ENCODE data around the gene MEN1. TPM values are rescaled to one million over a fixed set of nuclear protein-coding genes. Genes with fewer than 3 reads are reported as not detected.

Gene MEN1
- total and polyA plus RNA-seq, 2 of the 13 experiments (the other 11 are each of a cell fraction or from before 2014, with no cell fraction given) = 20.5 to 27.3 TPM

DNA sequence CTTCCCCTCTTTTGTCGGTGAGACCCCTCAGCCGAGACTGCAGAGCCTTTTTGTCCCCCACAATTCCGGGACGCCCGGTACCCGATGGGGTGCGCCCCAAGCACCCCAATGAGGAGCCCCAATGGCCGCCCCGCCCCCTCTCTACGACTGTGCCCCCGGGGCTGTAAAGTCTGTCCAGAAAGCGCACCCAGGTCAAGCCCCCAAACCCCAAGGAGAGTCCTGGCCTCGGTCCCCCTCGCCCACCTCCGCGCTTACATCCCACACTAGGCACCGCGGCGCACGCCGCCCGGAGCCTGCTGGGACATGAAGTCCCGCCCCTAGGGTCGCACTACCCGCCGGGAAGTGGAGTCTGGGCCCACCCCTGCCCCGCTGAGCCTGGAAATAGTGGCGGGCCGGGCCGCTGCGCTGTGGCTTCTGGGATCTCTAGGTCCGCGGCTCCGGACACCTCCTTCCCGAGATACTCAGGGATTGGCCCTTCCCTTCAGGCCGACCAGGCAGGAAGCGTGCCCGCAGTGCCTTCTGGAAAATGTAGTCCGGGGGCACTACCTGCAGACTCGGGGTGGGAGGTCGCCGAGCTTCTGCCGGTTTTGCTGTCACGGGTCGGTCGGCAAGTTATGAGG is at the start of gene MEN1 (continued):
- TF ChIP-seq, protein P1, sequence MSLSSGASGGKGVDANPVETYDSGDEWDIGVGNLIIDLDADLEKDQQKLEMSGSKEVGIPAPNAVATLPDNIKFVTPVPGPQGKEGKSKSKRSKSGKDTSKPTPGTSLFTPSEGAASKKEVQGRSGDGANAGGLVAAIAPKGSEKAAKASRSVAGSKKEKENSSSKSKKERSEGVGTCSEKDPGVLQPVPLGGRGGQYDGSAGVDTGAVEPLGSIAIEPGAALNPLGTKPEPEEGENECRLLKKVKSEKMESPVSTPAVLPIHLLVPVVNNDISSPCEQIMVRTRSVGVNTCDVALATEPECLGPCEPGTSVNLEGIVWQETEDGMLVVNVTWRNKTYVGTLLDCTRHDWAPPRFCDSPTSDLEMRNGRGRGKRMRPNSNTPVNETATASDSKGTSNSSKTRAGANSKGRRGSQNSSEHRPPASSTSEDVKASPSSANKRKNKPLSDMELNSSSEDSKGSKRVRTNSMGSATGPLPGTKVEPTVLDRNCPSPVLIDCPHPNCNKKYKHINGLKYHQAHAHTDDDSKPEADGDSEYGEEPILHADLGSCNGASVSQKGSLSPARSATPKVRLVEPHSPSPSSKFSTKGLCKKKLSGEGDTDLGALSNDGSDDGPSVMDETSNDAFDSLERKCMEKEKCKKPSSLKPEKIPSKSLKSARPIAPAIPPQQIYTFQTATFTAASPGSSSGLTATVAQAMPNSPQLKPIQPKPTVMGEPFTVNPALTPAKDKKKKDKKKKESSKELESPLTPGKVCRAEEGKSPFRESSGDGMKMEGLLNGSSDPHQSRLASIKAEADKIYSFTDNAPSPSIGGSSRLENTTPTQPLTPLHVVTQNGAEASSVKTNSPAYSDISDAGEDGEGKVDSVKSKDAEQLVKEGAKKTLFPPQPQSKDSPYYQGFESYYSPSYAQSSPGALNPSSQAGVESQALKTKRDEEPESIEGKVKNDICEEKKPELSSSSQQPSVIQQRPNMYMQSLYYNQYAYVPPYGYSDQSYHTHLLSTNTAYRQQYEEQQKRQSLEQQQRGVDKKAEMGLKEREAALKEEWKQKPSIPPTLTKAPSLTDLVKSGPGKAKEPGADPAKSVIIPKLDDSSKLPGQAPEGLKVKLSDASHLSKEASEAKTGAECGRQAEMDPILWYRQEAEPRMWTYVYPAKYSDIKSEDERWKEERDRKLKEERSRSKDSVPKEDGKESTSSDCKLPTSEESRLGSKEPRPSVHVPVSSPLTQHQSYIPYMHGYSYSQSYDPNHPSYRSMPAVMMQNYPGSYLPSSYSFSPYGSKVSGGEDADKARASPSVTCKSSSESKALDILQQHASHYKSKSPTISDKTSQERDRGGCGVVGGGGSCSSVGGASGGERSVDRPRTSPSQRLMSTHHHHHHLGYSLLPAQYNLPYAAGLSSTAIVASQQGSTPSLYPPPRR (CRISPR knock-in tag; IDR thresholded peaks at IDR 0.05; ENCODE audit: borderline replicate concordance) = no peak
- TF ChIP-seq, protein P2, sequence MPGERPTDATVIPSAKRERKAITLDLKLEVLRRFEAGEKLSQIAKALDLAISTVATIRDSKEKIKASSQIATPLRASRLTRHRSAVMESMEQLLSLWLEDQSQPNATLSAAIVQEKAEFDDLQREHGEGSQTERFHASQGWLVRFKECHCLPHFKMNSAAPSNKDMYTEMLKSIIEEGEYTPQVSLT (CRISPR knock-in tag; IDR thresholded peaks at IDR 0.05; ENCODE audit: borderline replicate concordance, low read depth) = no peak
- TF ChIP-seq ZNF879 (CRISPR knock-in tag; IDR thresholded peaks at IDR 0.05) (no peak), ZNF670 (CRISPR knock-in tag; IDR thresholded peaks at IDR 0.05; ENCODE audit: borderline replicate concordance) (no peak), CEBPB (IDR thresholded peaks at IDR 0.05; ENCODE audit: borderline replicate concordance, low read depth, low read length) (no peak), MIXL1 (CRISPR knock-in tag; IDR thresholded peaks at IDR 0.05) (no peak), ZNF883 (CRISPR knock-in tag; IDR thresholded peaks at IDR 0.05; ENCODE audit: not compliant biosample characterization) (peak; percentile 35), ZNF33A (CRISPR knock-in tag; IDR thresholded peaks at IDR 0.05; ENCODE audit: borderline replicate concordance) (no peak), NR3C1 (CRISPR knock-in tag; IDR thresholded peaks at IDR 0.05) (no peak), STAG1 (CRISPR knock-in tag; IDR thresholded peaks at IDR 0.05) (no peak), NFKBIZ (CRISPR knock-in tag; IDR thresholded peaks at IDR 0.05) (no peak), ZNF564 (CRISPR knock-in tag; IDR thresholded peaks at IDR 0.05) (no peak), ZNF841 (CRISPR knock-in tag; IDR thresholded peaks at IDR 0.05; ENCODE audit: borderline replicate concordance) (no peak), SIN3A (IDR thresholded peaks at IDR 0.05; ENCODE audit: borderline replicate concordance, low read depth, low read length) (peak; percentile 64; the same call in 1 of the 2 replicates), FOXJ3 (CRISPR knock-in tag; IDR thresholded peaks at IDR 0.05; ENCODE audit: borderline replicate concordance) (no peak), SRY (CRISPR knock-in tag; IDR thresholded peaks at IDR 0.05) (no peak), CEBPG (CRISPR knock-in tag; IDR thresholded peaks at IDR 0.05) (no peak), TEAD2 (CRISPR knock-in tag; IDR thresholded peaks at IDR 0.05) (no peak)
- TF ChIP-seq, protein P3, sequence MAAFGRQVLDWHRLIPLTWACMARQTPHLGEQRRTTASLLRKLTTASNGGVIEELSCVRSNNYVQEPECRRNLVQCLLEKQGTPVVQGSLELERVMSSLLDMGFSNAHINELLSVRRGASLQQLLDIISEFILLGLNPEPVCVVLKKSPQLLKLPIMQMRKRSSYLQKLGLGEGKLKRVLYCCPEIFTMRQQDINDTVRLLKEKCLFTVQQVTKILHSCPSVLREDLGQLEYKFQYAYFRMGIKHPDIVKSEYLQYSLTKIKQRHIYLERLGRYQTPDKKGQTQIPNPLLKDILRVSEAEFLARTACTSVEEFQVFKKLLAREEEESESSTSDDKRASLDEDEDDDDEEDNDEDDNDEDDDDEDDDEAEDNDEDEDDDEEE (CRISPR knock-in tag; IDR thresholded peaks at IDR 0.05) = peak; percentile 64; the same call in 1 of the 2 replicates
- TF ChIP-seq, protein P4, sequence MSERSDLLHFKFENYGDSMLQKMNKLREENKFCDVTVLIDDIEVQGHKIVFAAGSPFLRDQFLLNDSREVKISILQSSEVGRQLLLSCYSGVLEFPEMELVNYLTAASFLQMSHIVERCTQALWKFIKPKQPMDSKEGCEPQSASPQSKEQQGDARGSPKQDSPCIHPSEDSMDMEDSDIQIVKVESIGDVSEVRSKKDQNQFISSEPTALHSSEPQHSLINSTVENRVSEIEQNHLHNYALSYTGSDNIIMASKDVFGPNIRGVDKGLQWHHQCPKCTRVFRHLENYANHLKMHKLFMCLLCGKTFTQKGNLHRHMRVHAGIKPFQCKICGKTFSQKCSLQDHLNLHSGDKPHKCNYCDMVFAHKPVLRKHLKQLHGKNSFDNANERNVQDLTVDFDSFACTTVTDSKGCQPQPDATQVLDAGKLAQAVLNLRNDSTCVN (CRISPR knock-in tag; IDR thresholded peaks at IDR 0.05; ENCODE audit: borderline replicate concordance) = peak; percentile 30; the same call in 1 of the 2 replicates
- TF ChIP-seq, protein P5, sequence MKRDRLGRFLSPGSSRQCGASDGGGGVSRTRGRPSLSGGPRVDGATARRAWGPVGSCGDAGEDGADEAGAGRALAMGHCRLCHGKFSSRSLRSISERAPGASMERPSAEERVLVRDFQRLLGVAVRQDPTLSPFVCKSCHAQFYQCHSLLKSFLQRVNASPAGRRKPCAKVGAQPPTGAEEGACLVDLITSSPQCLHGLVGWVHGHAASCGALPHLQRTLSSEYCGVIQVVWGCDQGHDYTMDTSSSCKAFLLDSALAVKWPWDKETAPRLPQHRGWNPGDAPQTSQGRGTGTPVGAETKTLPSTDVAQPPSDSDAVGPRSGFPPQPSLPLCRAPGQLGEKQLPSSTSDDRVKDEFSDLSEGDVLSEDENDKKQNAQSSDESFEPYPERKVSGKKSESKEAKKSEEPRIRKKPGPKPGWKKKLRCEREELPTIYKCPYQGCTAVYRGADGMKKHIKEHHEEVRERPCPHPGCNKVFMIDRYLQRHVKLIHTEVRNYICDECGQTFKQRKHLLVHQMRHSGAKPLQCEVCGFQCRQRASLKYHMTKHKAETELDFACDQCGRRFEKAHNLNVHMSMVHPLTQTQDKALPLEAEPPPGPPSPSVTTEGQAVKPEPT (CRISPR knock-in tag; IDR thresholded peaks at IDR 0.05; ENCODE audit: low read depth) = 0 out of 2 replicates have a peak, but pooled peaks have one; percentile 46

Data from HepG2 (cell line).